HCT116 (cell line): ENCODE measurements around the gene STAM2.

Experiments used
- CTCF ChIP-seq, 3 experiments: fragments of 200-600 bp in 1 of 3; sonication (generic) in 1 of 3; IDR thresholded peaks in 2 of 3; conservative IDR thresholded peaks in 1 of 3; 2 replicates each; pipeline ENCODE4 v1.5.1; 2012 to 2017; ENCODE audit warnings: low read depth in 2 of 3, low read length in 2 of 3, antibody characterized with exemption in 1 of 3, borderline replicate concordance in 1 of 3, control low read depth in 1 of 3, mild to moderate bottlenecking in 1 of 3, mixed read lengths in 1 of 3, mixed run types in 1 of 3, moderate library complexity in 1 of 3; ENCODE audit not compliant: insufficient read depth in 1 of 3
- EGR1 ChIP-seq: IDR thresholded peaks from 2 replicates; pipeline ENCODE4 v1.6.1; 2012; ENCODE audit warnings: low read depth
- ELF1 ChIP-seq: IDR thresholded peaks from 2 replicates; pipeline ENCODE4 v1.6.1; 2012; ENCODE audit warnings: low read depth, borderline replicate concordance
- EZH2phosphoT487 ChIP-seq: fragments of 200-600 bp; IDR thresholded peaks from 2 replicates; pipeline ENCODE4 v1.6.1; 2018; ENCODE audit warnings: antibody characterized with exemption, borderline replicate concordance
- POLR2A ChIP-seq: IDR thresholded peaks from 2 replicates; pipeline ENCODE4 v1.7.0; 2011; ENCODE audit warnings: borderline replicate concordance; ENCODE audit not compliant: insufficient read depth, insufficient read length; ENCODE audit errors: extremely low read depth
- RAD21 ChIP-seq: IDR thresholded peaks from 2 replicates; pipeline ENCODE4 v1.6.1; 2012; ENCODE audit warnings: low read depth, mild to moderate bottlenecking
- SRF ChIP-seq: IDR thresholded peaks from 2 replicates; pipeline ENCODE4 v1.6.1; 2012; ENCODE audit warnings: low read depth
- TCF7L2 ChIP-seq: IDR thresholded peaks from 2 replicates; pipeline ENCODE4 v1.7.0; 2011; ENCODE audit warnings: borderline replicate concordance, inconsistent platforms; ENCODE audit not compliant: insufficient read depth, insufficient read length; ENCODE audit errors: extremely low read depth
- ZBTB33 ChIP-seq: IDR thresholded peaks from 2 replicates; pipeline ENCODE4 v1.6.1; 2011; ENCODE audit warnings: mild to moderate bottlenecking, low read length, moderate library complexity; ENCODE audit not compliant: insufficient replicate concordance; ENCODE audit errors: extremely low read depth
- ZNF274 ChIP-seq: fragments of 200-500 bp; sonication (Bioruptor generic); IDR thresholded peaks from 2 replicates; pipeline ENCODE4 v1.6.1; 2014; ENCODE audit warnings: mild to moderate bottlenecking, low read depth, low read length, inconsistent platforms
- TF ChIP-seq, protein P1 (sequence below): IDR thresholded peaks from 2 replicates; pipeline ENCODE4 v1.6.1; 2012
- TF ChIP-seq, protein P2 (sequence below): IDR thresholded peaks from 2 replicates; pipeline ENCODE4 v1.6.1; 2012; ENCODE audit warnings: low read depth

- TF ChIP-seq TCF7L2 = no peak
- no peak for TF ChIP-seq ELF1
- TF ChIP-seq RAD21 = no peak
- TF ChIP-seq, protein P1, sequence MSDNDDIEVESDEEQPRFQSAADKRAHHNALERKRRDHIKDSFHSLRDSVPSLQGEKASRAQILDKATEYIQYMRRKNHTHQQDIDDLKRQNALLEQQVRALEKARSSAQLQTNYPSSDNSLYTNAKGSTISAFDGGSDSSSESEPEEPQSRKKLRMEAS = no peak
- TF ChIP-seq CTCF (IDR thresholded peaks at IDR 0.05 in 2 of 3, conservative IDR thresholded peaks at IDR 0.05 in 1 of 3; ENCODE audit: borderline replicate concordance in 1 of 3, insufficient read depth in 1 of 3, low read depth in 2 of 3, low read length in 2 of 3) = no peak
- TF ChIP-seq POLR2A = no peak
- no peak for TF ChIP-seq ZNF274
- TF ChIP-seq, protein P2, sequence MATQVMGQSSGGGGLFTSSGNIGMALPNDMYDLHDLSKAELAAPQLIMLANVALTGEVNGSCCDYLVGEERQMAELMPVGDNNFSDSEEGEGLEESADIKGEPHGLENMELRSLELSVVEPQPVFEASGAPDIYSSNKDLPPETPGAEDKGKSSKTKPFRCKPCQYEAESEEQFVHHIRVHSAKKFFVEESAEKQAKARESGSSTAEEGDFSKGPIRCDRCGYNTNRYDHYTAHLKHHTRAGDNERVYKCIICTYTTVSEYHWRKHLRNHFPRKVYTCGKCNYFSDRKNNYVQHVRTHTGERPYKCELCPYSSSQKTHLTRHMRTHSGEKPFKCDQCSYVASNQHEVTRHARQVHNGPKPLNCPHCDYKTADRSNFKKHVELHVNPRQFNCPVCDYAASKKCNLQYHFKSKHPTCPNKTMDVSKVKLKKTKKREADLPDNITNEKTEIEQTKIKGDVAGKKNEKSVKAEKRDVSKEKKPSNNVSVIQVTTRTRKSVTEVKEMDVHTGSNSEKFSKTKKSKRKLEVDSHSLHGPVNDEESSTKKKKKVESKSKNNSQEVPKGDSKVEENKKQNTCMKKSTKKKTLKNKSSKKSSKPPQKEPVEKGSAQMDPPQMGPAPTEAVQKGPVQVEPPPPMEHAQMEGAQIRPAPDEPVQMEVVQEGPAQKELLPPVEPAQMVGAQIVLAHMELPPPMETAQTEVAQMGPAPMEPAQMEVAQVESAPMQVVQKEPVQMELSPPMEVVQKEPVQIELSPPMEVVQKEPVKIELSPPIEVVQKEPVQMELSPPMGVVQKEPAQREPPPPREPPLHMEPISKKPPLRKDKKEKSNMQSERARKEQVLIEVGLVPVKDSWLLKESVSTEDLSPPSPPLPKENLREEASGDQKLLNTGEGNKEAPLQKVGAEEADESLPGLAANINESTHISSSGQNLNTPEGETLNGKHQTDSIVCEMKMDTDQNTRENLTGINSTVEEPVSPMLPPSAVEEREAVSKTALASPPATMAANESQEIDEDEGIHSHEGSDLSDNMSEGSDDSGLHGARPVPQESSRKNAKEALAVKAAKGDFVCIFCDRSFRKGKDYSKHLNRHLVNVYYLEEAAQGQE = no peak
- no peak for TF ChIP-seq SRF
- no peak for TF ChIP-seq EZH2phosphoT487
- TF ChIP-seq EGR1 = no peak
- TF ChIP-seq ZBTB33 = no peak
Measured at GRCh38 chr2:152167065-152167464, 8.5 kb downstream of the STAM2 start.
